Thoracic aorta (tissue), 2 donors: ENCODE measurements around the gene NMT2. TPM values are rescaled to one million over a fixed set of nuclear protein-coding genes. Genes with fewer than 3 reads are reported as not detected.

Source experiments
- ATAC-seq: fragments of 150-250 bp; one replicate; pipeline ENCODE4 v1.8.0; 2017; ENCODE audit warnings: low read depth; ENCODE audit not compliant: insufficient number of reproducible peaks, low FRiP score
- DNase-seq: peaks from one replicate; pipeline ENCODE4 v3.0.0-alpha.2; 2020; ENCODE audit warnings: low spot score
- H3K27ac ChIP-seq, 2 donors: fragments of 200-600 bp; sonication (generic); 1 replicate in 1 of 2; 2 replicates in 1 of 2; pipeline ENCODE4 v1.5.1; 2016; ENCODE audit warnings: mild to moderate bottlenecking in 2 of 2, moderate library complexity in 2 of 2
- H3K27me3 ChIP-seq: fragments of 200-600 bp; sonication (generic); replicated peaks from 2 replicates; pipeline ENCODE4 v1.6.0; 2016; ENCODE audit warnings: mild to moderate bottlenecking; ENCODE audit not compliant: insufficient read depth
- H3K36me3 ChIP-seq: fragments of 200-600 bp; sonication (generic); one replicate; pipeline ENCODE4 v1.5.1; 2016
- H3K4me1 ChIP-seq, 2 donors: fragments of 200-600 bp; sonication (generic); 1 replicate in 1 of 2; 2 replicates in 1 of 2; pipeline versions ENCODE4 v1.5.1 to v1.6.0; 2016; ENCODE audit warnings: low read depth in 2 of 2, mild to moderate bottlenecking in 1 of 2; ENCODE audit not compliant: control insufficient read depth in 1 of 2
- H3K4me3 ChIP-seq: fragments of 200-600 bp; sonication (generic); 2 replicates; pipeline ENCODE4 v1.5.1; 2016; ENCODE audit warnings: mild to moderate bottlenecking
- H3K9me3 ChIP-seq: fragments of 200-600 bp; sonication (generic); 2 replicates; pipeline ENCODE4 v1.5.1; 2016
- total RNA-seq, 2 donors: library from RNA; depleted of rRNA; stranded (reverse); fragments of >200 nt; gene quantifications; one replicate each; pipeline versions ENCODE4 v1.1.0 to v1.2.3, GENCODE V29; 2016
- TF ChIP-seq, protein P1 (sequence below): fragments of 200-600 bp; sonication (generic); IDR thresholded peaks from one replicate; pipeline ENCODE4 v1.5.1; 2019; ENCODE audit warnings: antibody characterized with exemption

NMT2 gene
- total RNA-seq, 2 donors from 2014 or later: 15.0 to 18.7 TPM

DNA sequence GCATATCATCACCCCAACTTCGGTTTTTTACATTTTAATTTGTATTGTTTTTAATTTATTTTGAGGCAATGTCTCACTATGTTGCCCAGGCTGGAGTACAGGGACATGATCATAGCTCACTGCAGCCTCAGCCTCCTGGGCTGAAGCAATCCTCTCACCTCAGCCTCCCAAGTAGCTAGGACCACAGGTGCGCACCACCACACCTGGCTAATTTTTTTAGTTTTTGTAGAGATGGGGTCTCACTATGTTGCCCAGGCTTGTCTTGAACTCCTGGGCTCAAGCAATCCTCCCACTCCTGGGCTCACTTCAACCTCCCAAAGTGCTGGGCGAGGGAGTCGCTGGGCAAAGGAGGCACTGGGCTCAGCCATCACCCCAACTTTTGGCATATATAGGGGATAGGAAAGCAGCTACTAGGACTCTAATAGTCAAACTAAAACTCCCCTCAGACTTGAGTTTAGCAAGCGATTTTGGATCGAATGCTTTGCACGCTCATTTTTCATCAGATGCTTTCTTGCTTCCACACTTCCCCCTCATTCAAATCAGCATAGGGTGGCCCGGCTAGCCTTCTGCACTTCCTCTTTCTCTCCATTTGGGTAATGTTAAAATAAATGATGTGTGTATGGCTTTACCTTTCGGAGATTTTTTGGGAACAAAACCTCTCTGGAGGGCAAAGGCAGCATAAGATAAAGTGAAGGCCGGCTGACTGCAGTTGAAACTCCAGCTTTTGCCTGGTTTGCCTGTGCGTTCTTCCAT, 20.8 kb upstream of the NMT2 start:
- H3K36me3 ChIP-seq: no peaks in the 10 kb centered on the region
- no peak overlapping the region for H3K4me3 ChIP-seq
- H3K27ac ChIP-seq: no peak overlapping the region
- DNase-seq (no peak), ATAC-seq (no peak)
- H3K27me3 ChIP-seq: no peaks in the 10 kb centered on the region
- TF ChIP-seq, protein P1, sequence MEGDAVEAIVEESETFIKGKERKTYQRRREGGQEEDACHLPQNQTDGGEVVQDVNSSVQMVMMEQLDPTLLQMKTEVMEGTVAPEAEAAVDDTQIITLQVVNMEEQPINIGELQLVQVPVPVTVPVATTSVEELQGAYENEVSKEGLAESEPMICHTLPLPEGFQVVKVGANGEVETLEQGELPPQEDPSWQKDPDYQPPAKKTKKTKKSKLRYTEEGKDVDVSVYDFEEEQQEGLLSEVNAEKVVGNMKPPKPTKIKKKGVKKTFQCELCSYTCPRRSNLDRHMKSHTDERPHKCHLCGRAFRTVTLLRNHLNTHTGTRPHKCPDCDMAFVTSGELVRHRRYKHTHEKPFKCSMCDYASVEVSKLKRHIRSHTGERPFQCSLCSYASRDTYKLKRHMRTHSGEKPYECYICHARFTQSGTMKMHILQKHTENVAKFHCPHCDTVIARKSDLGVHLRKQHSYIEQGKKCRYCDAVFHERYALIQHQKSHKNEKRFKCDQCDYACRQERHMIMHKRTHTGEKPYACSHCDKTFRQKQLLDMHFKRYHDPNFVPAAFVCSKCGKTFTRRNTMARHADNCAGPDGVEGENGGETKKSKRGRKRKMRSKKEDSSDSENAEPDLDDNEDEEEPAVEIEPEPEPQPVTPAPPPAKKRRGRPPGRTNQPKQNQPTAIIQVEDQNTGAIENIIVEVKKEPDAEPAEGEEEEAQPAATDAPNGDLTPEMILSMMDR: no peak
- no peaks in the 10 kb centered on the region for H3K9me3 ChIP-seq
- no peaks in the 10 kb centered on the region for H3K4me1 ChIP-seq

DNA sequence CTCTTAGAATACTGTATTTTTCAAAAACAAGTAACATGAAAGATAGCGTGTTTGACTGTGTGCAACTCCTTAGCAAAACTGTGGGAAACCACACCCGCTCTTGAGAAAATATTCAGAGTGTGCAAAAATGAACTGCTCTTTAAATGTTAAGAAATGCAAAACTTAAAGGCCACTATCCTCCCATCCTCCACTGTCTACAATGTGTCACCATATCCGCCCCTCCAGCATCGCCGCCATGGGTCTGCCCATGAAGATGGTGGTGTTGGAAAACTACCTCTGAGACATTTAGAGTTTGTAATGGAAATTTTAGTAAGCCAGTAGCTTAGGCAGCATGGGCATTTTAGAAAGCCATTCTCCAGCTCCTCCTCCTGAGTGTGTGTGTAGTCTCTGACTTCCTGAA, 20.1 kb upstream of the NMT2 start:
- no peaks in the 10 kb centered on the region for H3K27me3 ChIP-seq
- no peak for ATAC-seq
- no peaks in the 10 kb centered on the region for H3K36me3 ChIP-seq
- no peaks in the 10 kb centered on the region for H3K4me1 ChIP-seq
- H3K4me3 ChIP-seq: no peak overlapping the region
- no peak overlapping the region for H3K27ac ChIP-seq
- no peak for DNase-seq
- H3K9me3 ChIP-seq: no peaks in the 10 kb centered on the region
- TF ChIP-seq, protein P1: no peak

DNA sequence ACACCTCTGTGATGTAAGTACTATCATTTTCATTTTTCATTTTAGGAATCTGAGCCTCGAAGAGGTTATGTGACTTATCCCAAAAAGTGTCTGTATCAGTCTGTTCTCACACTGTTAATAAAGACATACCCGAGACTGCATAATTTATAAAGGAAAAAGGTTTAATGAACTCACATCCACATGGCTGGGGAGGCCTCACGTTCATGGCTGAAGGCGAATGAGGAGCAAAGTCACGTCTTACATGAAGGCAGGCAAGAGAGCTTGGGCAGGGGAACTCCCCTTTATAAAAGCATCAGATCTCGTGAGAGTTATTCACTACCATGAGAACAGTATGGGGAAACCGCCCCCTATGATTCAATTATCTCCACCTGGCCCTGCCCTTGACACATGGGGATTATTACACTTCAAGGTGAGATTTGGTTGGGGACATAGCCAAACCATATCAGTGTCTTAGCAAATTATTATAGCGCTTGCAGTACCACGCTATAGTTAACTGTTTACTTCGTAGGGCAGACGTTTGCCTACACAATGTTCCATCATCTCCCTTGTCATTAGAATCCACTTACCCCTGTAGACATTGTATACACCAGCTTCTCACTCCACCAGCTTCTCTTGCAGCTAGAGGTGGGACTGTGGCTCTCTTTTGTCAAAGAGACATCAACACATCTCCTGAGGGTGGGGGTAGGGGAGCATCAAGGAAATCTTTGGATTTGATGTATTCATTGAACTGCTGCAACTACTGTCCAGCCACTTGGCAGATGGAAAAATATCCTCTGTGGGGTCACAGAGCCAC, 15.4 kb upstream of the NMT2 start:
- DNase-seq (no peak), ATAC-seq (no peak)
- TF ChIP-seq, protein P1: no peak
- Histone ChIP-seq H3K4me3 (no peak overlapping the region), H3K27ac (no peak overlapping the region), H3K27me3 (no peaks in the 10 kb centered on the region), H3K4me1 (no peaks in the 10 kb centered on the region), H3K9me3 (no peaks in the 10 kb centered on the region), H3K36me3 (no peaks in the 10 kb centered on the region)

DNA sequence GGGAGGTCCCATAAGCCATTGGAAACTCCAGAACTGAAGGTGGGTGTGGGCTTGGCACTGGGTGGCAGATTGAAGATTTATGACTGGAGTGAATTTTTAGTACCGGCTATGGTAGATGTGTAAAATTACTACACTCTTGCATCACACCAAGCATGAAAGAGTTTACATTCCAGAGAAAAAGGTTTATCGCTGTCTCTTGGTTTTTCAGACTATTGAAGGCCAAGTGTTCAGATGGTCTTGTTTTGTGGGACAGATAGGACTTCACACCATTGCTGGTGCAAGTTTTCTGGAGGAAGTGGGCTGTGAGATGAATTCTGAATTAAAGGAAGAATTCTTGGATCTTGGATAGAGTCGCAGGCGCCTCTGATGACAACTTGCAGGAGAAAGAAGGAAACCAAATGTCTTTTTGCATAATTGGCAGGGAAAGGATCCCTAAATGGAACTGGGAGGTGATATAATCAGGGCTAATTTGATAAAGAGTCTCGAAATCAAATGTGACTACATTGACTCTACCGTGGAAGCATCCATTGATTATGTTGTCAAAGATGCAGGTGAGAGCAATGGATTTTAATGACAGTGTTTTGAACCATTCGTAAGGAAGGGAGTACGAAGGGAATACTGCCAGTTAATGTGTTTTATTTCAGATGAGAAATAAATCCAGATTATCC, 14.2 kb upstream of the NMT2 start:
- DNase-seq (no peak), ATAC-seq (no peak)
- no peak overlapping the region for H3K27ac ChIP-seq
- no peaks in the 10 kb centered on the region for H3K4me1 ChIP-seq
- no peak overlapping the region for H3K4me3 ChIP-seq
- H3K36me3 ChIP-seq: no peaks in the 10 kb centered on the region
- TF ChIP-seq, protein P1: no peak
- H3K9me3 ChIP-seq: no peaks in the 10 kb centered on the region
- H3K27me3 ChIP-seq: no peaks in the 10 kb centered on the region

DNA sequence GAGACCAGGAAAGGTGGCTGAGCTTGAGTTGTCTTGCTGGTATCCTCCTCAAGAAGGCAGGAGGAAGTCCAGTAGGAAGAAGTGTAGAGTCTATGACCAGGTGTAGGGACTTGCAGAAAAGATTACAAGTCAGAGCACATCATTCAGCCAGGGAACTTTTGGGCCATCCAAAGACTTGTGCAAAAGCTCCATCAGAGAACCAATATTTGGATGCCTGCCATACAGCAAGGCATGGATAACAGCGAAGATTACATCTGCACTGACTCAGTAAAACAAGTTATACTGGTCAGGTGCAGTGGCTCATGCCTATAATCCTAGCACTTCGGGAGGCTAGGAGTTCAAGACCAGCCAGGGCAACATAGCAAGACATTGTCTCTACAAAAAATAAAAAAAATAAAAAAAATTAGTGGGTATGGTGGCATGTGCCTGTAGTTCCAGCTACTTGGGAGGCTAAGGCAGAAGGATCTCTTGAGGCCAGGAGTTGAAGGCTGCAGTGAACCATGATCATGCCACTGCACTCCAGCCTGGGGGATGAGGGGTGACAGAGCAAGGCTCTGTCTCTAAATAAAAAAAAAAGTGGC, 13.2 kb upstream of the NMT2 start:
- ATAC-seq (no peak), DNase-seq (no peak)
- no peaks in the 10 kb centered on the region for H3K9me3 ChIP-seq
- no peaks in the 10 kb centered on the region for H3K4me1 ChIP-seq
- no peak overlapping the region for H3K27ac ChIP-seq
- TF ChIP-seq, protein P1: no peak
- no peaks in the 10 kb centered on the region for H3K27me3 ChIP-seq
- H3K4me3 ChIP-seq: no peak overlapping the region
- no peaks in the 10 kb centered on the region for H3K36me3 ChIP-seq
